ENCODE results near the gene CNTNAP3. TPM values are rescaled to one million over a fixed set of nuclear protein-coding genes. Genes with fewer than 3 reads are reported as not detected.

CNTNAP3 gene
- total and polyA plus RNA-seq, 7 donors: under 0.01 to 18.8 (median 8.2) TPM

Small RNA genes within 50 kb of the gene (small RNA-seq; reads per million reads assigned to genes)
- 0 reads per million in 3 donors for gene RN7SL640P

Other genes starting within 250 kb of the CNTNAP3 start
- not detected for gene SPATA31A1, start 67.5 kb upstream of the CNTNAP3 start, total RNA-seq
- not detected for gene SPATA31A1, start 67.5 kb upstream of the CNTNAP3 start, polyA plus RNA-seq